Spleen (tissue), 7 donors: ENCODE data around the gene CDC42BPA.

Source experiments
- CTCF ChIP-seq, 11 experiments: fragments of 200-600 bp in 7 of 11; fragments of 450-650 bp in 4 of 11; sonication (generic) in 4 of 11; IDR thresholded peaks in 8 of 11; conservative IDR thresholded peaks in 3 of 11; 1 replicate in 7 of 11; 2 replicates in 4 of 11; pipeline versions ENCODE4 v1.4.0 to v1.8.0; 2016 to 2021; ENCODE audit warnings: antibody characterized with exemption in 11 of 11, inconsistent platforms in 4 of 11, mild to moderate bottlenecking in 1 of 11
- POLR2A ChIP-seq, 3 donors: fragments of 450-650 bp; IDR thresholded peaks; one replicate each; pipeline ENCODE4 v1.5.1; 2017; ENCODE audit warnings: antibody characterized with exemption in 3 of 3, mild to moderate bottlenecking in 1 of 3
- donor health status: DM: no; HTN: no; CAD: no; lungs with moderate emphysema.
- donor health status: DM: no; HTN: no; CAD: no.
- donor health status: DM: no; HTN: no; CAD: no.

GRCh38 chr1:227136210-227136820 lies 182.0 kb downstream of the CDC42BPA start:
- TF ChIP-seq CTCF (IDR thresholded peaks at IDR 0.05 in 8 of 11, conservative IDR thresholded peaks at IDR 0.05 in 3 of 11) (no peak), POLR2A (IDR thresholded peaks at IDR 0.05) (no peak)
